Transverse colon (tissue), 4 donors: Measurements from ENCODE around the gene CXCR1. TPM values are rescaled to one million over a fixed set of nuclear protein-coding genes. Genes with fewer than 3 reads are reported as not detected.

Experiments used
- DNase-seq: peaks from one replicate; pipeline ENCODE4 v3.0.0-alpha.2; 2019
- H3K27ac ChIP-seq, 4 donors: fragments of 200-600 bp; sonication (generic); 2 replicates each; pipeline ENCODE4 v1.5.1; 2016 to 2018; ENCODE audit warnings: inconsistent platforms in 4 of 4
- H3K27me3 ChIP-seq: fragments of 200-600 bp; sonication (generic); 2 replicates; pipeline ENCODE4 v1.5.1; 2017; ENCODE audit warnings: inconsistent platforms
- H3K36me3 ChIP-seq, 4 donors: fragments of 200-600 bp; sonication (generic); 2 replicates each; pipeline ENCODE4 v1.5.1; 2017 to 2019; ENCODE audit warnings: inconsistent platforms in 4 of 4
- H3K4me1 ChIP-seq, 4 donors: fragments of 200-600 bp; sonication (generic); 2 replicates each; pipeline ENCODE4 v1.5.1; 2017 to 2020; ENCODE audit warnings: inconsistent platforms in 4 of 4
- H3K4me3 ChIP-seq, 4 donors: fragments of 200-600 bp; sonication (generic); 1 replicate in 1 of 4; 2 replicates in 3 of 4; pipeline versions ENCODE4 v1.5.1 to v1.6.1; 2017 to 2019; ENCODE audit warnings: inconsistent platforms in 4 of 4
- H3K9me3 ChIP-seq, 2 donors: fragments of 200-600 bp; sonication (generic); 2 replicates each; pipeline ENCODE4 v1.5.1; 2017 to 2019; ENCODE audit warnings: inconsistent platforms in 2 of 2
- EP300 ChIP-seq: sonication (generic); formaldehyde crosslinking; IDR thresholded peaks from one replicate; pipeline ENCODE4 v1.6.1; 2017; ENCODE audit warnings: antibody characterized with exemption, low read depth
- POLR2A ChIP-seq: fragments of 450-650 bp; IDR thresholded peaks from one replicate; pipeline ENCODE4 v1.6.1; 2016; ENCODE audit warnings: antibody characterized with exemption, mild to moderate bottlenecking, moderate library complexity
- POLR2AphosphoS5 ChIP-seq, 3 donors: sonication (generic); formaldehyde crosslinking; IDR thresholded peaks; one replicate each; pipeline ENCODE4 v1.6.1; 2016; ENCODE audit warnings: antibody characterized with exemption in 3 of 3
- WGBS, 2 donors: methylation state at CpG; one replicate each; pipeline ENCODE4 v1.1.5; 2018; ENCODE audit warnings: low coverage in 1 of 2; 5-methylcytosine and 5-hydroxymethylcytosine counted together
- in situ Hi-C, 4 donors: fragments of 200-750 bp; cut with MboI; loops; one replicate each; pipeline versions ENCODE4 v1.15.0 to v1.15.1; 2017; ENCODE audit warnings: low sequenced_read_pairs in 3 of 4, low pct_ligation_motif_present in 1 of 4, low pct_unique_long_range_greater_than_20kb in 1 of 4
- intact Hi-C: fragments of 100-400 bp; cut with DNase I; formaldehyde crosslinking; loops from one replicate; pipeline ENCODE4 v1.15.1; 2023; ENCODE audit warnings: low total_unique reads
- total RNA-seq, 4 donors: library from RNA; depleted of rRNA; stranded (reverse); fragments of >200 nt; gene quantifications; one replicate each; pipeline ENCODE4 v1.1.0, GENCODE V29; 2016
- TF ChIP-seq, protein P1 (sequence below), 5 experiments: fragments of 200-600 bp in 3 of 5; fragments of 450-650 bp in 2 of 5; sonication (generic) in 3 of 5; IDR thresholded peaks; 1 replicate in 2 of 5; 2 replicates in 3 of 5; pipeline ENCODE4 v1.5.1; 2016 to 2017; ENCODE audit warnings: antibody characterized with exemption in 5 of 5, inconsistent platforms in 3 of 5, mild to moderate bottlenecking in 2 of 5, moderate library complexity in 1 of 5

Gene CXCR1
- total RNA-seq, 4 donors from 2014 or later = 0.14 TPM; not detected in 3

DNA sequence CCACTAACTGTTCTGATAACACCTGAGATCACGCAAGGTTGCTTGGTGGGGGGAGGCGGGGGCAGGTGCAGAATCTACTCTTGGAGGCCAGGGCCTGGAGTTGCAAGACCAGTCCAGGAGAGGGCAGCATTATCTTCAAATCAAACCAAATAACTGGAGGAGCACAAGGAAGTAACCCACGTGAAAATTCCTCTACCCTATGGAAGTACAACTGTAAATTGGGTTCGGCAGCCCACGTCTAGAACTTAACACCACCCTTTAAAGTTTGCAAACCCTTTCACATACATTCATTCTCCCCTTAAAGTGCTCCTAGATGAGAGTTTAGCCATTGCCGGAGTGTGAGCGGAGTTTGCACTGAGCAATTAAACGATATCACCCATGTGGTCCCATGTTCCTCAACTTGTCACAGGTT lies 19.6 kb upstream of the CXCR1 start:
- 36 to 66% methylated on average over 4 to 8 of the region's 8 CpGs for WGBS, 2 donors
- DNase-seq = peak; percentile 83
- no peaks in the 10 kb centered on the region for H3K36me3 ChIP-seq
- H3K9me3 ChIP-seq = no peaks in the 10 kb centered on the region
- H3K27me3 ChIP-seq = no peaks in the 10 kb centered on the region
- H3K27ac ChIP-seq = peak overlapping the region; percentile 34 to 79 (median 62)
- TF ChIP-seq, protein P1, sequence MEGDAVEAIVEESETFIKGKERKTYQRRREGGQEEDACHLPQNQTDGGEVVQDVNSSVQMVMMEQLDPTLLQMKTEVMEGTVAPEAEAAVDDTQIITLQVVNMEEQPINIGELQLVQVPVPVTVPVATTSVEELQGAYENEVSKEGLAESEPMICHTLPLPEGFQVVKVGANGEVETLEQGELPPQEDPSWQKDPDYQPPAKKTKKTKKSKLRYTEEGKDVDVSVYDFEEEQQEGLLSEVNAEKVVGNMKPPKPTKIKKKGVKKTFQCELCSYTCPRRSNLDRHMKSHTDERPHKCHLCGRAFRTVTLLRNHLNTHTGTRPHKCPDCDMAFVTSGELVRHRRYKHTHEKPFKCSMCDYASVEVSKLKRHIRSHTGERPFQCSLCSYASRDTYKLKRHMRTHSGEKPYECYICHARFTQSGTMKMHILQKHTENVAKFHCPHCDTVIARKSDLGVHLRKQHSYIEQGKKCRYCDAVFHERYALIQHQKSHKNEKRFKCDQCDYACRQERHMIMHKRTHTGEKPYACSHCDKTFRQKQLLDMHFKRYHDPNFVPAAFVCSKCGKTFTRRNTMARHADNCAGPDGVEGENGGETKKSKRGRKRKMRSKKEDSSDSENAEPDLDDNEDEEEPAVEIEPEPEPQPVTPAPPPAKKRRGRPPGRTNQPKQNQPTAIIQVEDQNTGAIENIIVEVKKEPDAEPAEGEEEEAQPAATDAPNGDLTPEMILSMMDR (IDR thresholded peaks at IDR 0.05) = peak; percentile 85 to 91 (median 86)
- TF ChIP-seq POLR2AphosphoS5 (IDR thresholded peaks at IDR 0.05) = peak in 1 of 3 donors; percentile 24
- TF ChIP-seq EP300 = no peak
- TF ChIP-seq POLR2A = no peak
- in situ Hi-C loops = loop anchor here in 2 of 4 donors (25.0 kb wide), 1 partner anchor 201 kb away; the partner anchor contains the start of genes CTDSP1 (in 2 of the 2) and SLC11A1 (in 2 of the 2)
- no peak overlapping the region for H3K4me3 ChIP-seq
- H3K4me1 ChIP-seq = peaks cover 6 to 17% (median 11%) of the 10 kb centered on the region in 4 donors
- intact Hi-C loops = loop anchor here (5.0 to 10.0 kb wide), 2 partner anchors 71 to 188 kb away; no protein-coding TSS in a partner anchor

DNA sequence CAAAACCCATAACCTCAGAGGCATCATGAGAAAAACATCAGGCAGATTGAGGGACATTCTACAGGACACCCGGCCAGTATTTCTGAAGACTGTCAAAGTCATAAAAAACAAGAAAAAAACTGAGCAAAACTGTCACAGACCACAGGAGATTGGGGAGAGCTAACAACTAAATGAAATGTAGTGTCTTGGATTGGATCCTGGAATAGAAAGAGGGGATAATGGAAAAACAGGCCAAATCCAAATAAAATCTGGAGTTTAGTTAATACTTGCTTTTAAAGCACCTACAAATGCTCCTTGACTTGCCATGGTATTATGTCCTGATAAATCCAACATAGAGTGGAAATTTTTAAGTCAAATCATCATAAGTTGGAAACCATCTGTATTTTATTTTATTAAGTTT lies 17.6 kb upstream of the CXCR1 start:
- Histone ChIP-seq H3K27ac (no peak overlapping the region), H3K4me3 (no peak overlapping the region), H3K9me3 (no peaks in the 10 kb centered on the region), H3K4me1 (peaks cover 6 to 20% (median 13%) of the 10 kb centered on the region in 4 donors), H3K27me3 (no peaks in the 10 kb centered on the region), H3K36me3 (no peaks in the 10 kb centered on the region)
- 75 to 100% methylated on average over 1 of the region's 1 CpG for WGBS, 2 donors
- intact Hi-C loops (loop anchor here (10.0 kb wide), 1 partner anchor 190 kb away; no protein-coding TSS in a partner anchor), in situ Hi-C loops (loop anchor here in 2 of 4 donors (25.0 kb wide), 1 partner anchor 203 kb away; the partner anchor contains the start of genes CTDSP1 (in 2 of the 2) and SLC11A1 (in 2 of the 2))
- no peak for DNase-seq
- TF ChIP-seq, protein P1 (IDR thresholded peaks at IDR 0.05) = no peak
- TF ChIP-seq POLR2A (no peak), POLR2AphosphoS5 (IDR thresholded peaks at IDR 0.05) (no peak), EP300 (no peak)

DNA sequence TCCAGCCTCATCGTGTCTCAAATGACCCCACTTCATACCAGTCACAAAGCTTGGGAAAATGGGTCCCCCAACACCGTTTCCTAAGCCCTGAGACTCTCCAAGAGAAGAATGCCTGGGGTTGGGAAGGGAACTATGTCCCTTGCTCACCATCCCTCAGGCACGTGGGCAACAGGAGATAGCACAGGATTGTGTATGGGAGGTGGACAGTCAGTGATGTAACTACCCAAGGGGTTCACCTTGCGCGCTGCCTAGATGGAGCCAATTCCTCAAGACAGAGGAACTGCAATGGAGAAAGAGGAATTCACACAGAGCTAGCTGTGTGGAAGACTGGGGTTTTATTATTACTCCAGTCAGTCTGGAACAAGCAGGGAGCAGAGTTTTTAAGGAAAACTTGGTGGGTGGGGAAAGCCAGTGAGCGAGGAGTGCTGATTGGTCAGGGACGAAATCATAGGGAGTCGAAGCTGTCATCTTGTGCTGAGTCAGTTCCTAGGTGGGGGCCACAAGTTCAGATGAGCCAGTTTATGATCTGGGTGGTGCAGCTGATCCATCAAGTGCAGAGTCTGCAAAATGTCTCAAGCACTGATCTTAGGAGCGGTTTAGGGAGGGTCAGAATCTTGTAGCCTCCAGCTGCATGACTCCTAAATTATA lies 13.8 kb upstream of the CXCR1 start:
- H3K9me3 ChIP-seq = no peaks in the 10 kb centered on the region
- H3K27ac ChIP-seq = no peak overlapping the region
- in situ Hi-C loops (loop anchor here in 2 of 4 donors (25.0 kb wide), 1 partner anchor 207 kb away; the partner anchor contains the start of genes CTDSP1 (in 2 of the 2) and SLC11A1 (in 2 of the 2)), intact Hi-C loops (loop anchor here (10.0 kb wide), 1 partner anchor 194 kb away; no protein-coding TSS in a partner anchor)
- no peak for TF ChIP-seq POLR2AphosphoS5 (IDR thresholded peaks at IDR 0.05)
- TF ChIP-seq, protein P1 (IDR thresholded peaks at IDR 0.05) = no peak
- TF ChIP-seq EP300 = no peak
- no peak for TF ChIP-seq POLR2A
- DNase-seq = peak; percentile 41
- 20 to 52% methylated on average over 3 to 9 of the region's 9 CpGs for WGBS, 2 donors
- H3K4me3 ChIP-seq = no peak overlapping the region
- H3K4me1 ChIP-seq = peaks cover 0 to 5% (median 1%) of the 10 kb centered on the region in 4 donors
- no peaks in the 10 kb centered on the region for H3K27me3 ChIP-seq
- H3K36me3 ChIP-seq = no peaks in the 10 kb centered on the region

DNA sequence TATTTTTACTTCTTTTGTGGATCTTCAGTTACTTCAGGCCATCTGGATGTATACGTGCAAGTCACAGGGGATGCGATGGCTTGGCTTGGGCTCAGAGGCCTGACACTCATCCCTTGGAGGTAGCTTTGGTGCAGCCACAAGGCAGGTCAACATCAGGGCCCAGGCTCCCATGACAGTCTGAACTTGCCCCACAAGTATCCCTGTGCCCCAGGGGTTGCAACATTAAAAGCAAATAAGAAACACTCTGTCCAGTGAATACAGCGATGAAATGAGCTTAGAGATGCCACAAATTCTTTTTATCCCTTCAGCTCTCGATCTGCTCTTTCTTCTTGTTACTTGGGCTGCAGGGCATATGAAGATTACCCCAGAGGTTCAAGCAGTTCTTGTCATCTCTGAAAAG lies 13.0 kb upstream of the CXCR1 start:
- in situ Hi-C loops = loop anchor here in 2 of 4 donors (25.0 kb wide), 1 partner anchor 208 kb away; the partner anchor contains the start of genes CTDSP1 (in 2 of the 2) and SLC11A1 (in 2 of the 2)
- 95 to 96% methylated on average over 4 of the region's 4 CpGs for WGBS, 2 donors

More for the DNA sequence above, 13.0 kb upstream of the CXCR1 start:
- intact Hi-C loops = loop anchor here (10.0 kb wide), 1 partner anchor 195 kb away; no protein-coding TSS in a partner anchor
- Histone ChIP-seq H3K9me3 (no peaks in the 10 kb centered on the region), H3K27ac (no peak overlapping the region), H3K4me3 (no peak overlapping the region), H3K36me3 (no peaks in the 10 kb centered on the region), H3K4me1 (peaks cover 0 to 5% (median 1%) of the 10 kb centered on the region in 4 donors), H3K27me3 (no peaks in the 10 kb centered on the region)
- no peak for DNase-seq
- TF ChIP-seq POLR2AphosphoS5 (IDR thresholded peaks at IDR 0.05) (no peak), POLR2A (no peak), EP300 (no peak)
- TF ChIP-seq, protein P1 (IDR thresholded peaks at IDR 0.05) = no peak
